ENCODE measurements around the gene TSEN15. TPM values are rescaled to one million over a fixed set of nuclear protein-coding genes. Genes with fewer than 3 reads are reported as not detected.

TSEN15 gene
- total and polyA plus RNA-seq, 7 donors = 15.9 to 38.7 (median 22.3) TPM

DNA sequence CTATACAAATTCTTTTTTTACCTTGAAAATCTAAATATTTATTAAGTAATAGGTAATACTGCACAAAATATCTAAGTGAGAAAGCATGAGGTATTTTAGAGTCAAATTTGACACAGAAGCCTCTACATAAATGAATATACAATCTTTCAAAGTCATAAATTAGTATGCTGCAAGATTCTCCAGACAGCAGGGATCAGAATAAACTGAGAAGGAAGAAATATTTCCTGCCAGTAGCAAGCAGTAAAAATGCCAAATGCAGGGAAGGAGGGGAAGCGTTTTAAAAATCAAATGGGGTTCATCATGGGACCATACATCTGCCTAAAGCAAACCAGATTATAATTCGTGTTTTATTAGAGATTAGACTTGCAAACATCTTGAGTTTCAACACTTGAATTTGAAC, 32.9 kb upstream of the TSEN15 start:
- H3K27me3 ChIP-seq (ENCODE audit: insufficient read depth in 3 of 3, low read length in 2 of 3) = no peaks in the 10 kb centered on the region
- H3K27ac ChIP-seq = peak overlapping the region; percentile 36
- intact Hi-C loops (cut with DNase I) = no loop called here
- TF ChIP-seq, protein P1, sequence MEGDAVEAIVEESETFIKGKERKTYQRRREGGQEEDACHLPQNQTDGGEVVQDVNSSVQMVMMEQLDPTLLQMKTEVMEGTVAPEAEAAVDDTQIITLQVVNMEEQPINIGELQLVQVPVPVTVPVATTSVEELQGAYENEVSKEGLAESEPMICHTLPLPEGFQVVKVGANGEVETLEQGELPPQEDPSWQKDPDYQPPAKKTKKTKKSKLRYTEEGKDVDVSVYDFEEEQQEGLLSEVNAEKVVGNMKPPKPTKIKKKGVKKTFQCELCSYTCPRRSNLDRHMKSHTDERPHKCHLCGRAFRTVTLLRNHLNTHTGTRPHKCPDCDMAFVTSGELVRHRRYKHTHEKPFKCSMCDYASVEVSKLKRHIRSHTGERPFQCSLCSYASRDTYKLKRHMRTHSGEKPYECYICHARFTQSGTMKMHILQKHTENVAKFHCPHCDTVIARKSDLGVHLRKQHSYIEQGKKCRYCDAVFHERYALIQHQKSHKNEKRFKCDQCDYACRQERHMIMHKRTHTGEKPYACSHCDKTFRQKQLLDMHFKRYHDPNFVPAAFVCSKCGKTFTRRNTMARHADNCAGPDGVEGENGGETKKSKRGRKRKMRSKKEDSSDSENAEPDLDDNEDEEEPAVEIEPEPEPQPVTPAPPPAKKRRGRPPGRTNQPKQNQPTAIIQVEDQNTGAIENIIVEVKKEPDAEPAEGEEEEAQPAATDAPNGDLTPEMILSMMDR (IDR thresholded peaks at IDR 0.05) = no peak
- H3K4me3 ChIP-seq = peak overlapping the region; percentile 20
- H3K4me1 ChIP-seq = peaks cover 14% of the 10 kb centered on the region
- no peak for DNase-seq
- WGBS, 3 donors = 33 to 58% (median 44%) methylated on average over 2 of the region's 2 CpGs
- no peaks in the 10 kb centered on the region for H3K36me3 ChIP-seq (ENCODE audit: insufficient read depth in 1 of 2, low read depth in 1 of 2)
- no peaks in the 10 kb centered on the region for H3K9me3 ChIP-seq
- ATAC-seq = no peak

DNA sequence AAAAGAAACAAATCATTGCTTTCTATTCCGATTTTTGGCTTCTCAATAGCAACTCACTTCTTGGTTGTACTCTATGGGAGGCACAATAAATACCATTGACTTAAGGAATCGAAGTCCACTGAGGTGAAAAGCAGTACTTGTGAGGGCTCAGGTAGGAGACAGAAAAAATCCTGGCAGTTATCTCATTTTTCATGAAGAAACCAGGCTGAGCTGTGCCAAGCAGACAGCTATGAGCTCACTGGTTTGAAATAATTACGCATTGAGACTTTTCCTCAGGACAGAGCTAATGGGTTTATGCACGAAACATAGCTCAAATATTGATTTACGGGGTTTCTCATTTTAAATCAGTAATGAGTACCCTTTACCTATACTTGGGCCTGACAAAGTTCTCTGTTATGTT, 32.5 kb upstream of the TSEN15 start:
- Histone ChIP-seq H3K36me3 (ENCODE audit: insufficient read depth in 1 of 2, low read depth in 1 of 2) (no peaks in the 10 kb centered on the region), H3K27me3 (ENCODE audit: insufficient read depth in 3 of 3, low read length in 2 of 3) (no peaks in the 10 kb centered on the region), H3K4me1 (peaks cover 18% of the 10 kb centered on the region), H3K9me3 (no peaks in the 10 kb centered on the region), H3K4me3 (peak overlapping the region; percentile 20), H3K27ac (peak overlapping the region; percentile 36)
- ATAC-seq = peak in 2 of 4 donors; percentile 35 to 47
- TF ChIP-seq, protein P1 (IDR thresholded peaks at IDR 0.05) = no peak
- DNase-seq = no peak
- intact Hi-C loops (cut with DNase I) = no loop called here
- WGBS, 3 donors = 72 to 82% (median 75%) methylated on average over 5 of the region's 5 CpGs

DNA sequence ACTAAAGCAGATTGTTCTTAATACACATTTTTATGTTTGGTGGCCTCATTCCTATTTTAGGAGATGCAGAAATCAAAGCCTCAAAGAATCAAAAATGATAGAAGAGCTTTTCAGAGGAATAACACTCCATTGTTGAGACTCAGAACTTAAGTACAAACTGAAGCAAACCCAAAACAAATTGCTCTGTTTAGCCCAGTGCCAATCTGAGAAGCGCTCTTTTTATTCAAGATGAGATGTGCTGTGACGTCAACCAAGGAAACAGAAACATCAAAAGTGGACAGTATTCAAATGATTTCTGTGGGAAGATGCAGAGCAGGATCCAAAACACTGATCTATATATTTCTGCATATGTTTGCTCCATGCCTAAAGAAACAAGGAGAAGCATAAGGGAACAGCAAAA, 32.0 kb upstream of the TSEN15 start:
- intact Hi-C loops (cut with DNase I) = no loop called here

DNA sequence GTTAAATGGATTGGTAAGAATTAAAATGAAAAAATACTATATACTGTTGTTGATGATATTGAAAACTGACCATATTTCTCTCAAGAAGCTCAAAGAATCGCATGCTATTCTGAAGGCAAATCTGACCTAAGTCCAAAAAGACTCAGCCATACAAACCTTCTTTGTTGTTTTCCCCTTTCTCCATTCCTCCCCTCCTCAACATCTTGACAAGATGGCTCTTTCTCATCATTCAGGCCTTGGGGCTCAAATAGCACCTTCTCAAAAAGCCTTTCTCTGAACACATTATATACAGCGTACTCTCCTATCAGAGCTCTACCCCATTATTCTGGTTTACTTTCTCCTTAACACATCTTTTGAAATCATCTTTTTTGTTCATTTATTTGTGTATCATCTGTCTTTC, 31.2 kb upstream of the TSEN15 start:
- intact Hi-C loops (cut with DNase I) = no loop called here
- peaks cover 19% of the 10 kb centered on the region for H3K4me1 ChIP-seq
- no peaks in the 10 kb centered on the region for H3K9me3 ChIP-seq
- WGBS, 3 donors = 93 to 97% (median 96%) methylated on average over 2 of the region's 2 CpGs
- no peaks in the 10 kb centered on the region for H3K27me3 ChIP-seq (ENCODE audit: insufficient read depth in 3 of 3, low read length in 2 of 3)
- no peak overlapping the region for H3K27ac ChIP-seq
- TF ChIP-seq, protein P1 (IDR thresholded peaks at IDR 0.05) = no peak
- no peaks in the 10 kb centered on the region for H3K36me3 ChIP-seq (ENCODE audit: insufficient read depth in 1 of 2, low read depth in 1 of 2)
- DNase-seq (no peak), ATAC-seq (no peak)
- no peak overlapping the region for H3K4me3 ChIP-seq

More for the DNA sequence above, 32.0 kb upstream of the TSEN15 start:
- DNase-seq (no peak), ATAC-seq (no peak)
- no peaks in the 10 kb centered on the region for H3K9me3 ChIP-seq
- H3K4me3 ChIP-seq = no peak overlapping the region
- H3K27ac ChIP-seq = no peak overlapping the region
- peaks cover 18% of the 10 kb centered on the region for H3K4me1 ChIP-seq
- 72 to 86% (median 79%) methylated on average over 2 of the region's 2 CpGs for WGBS, 3 donors
- TF ChIP-seq, protein P1 (IDR thresholded peaks at IDR 0.05) = no peak
- no peaks in the 10 kb centered on the region for H3K36me3 ChIP-seq (ENCODE audit: insufficient read depth in 1 of 2, low read depth in 1 of 2)
- no peaks in the 10 kb centered on the region for H3K27me3 ChIP-seq (ENCODE audit: insufficient read depth in 3 of 3, low read length in 2 of 3)

DNA sequence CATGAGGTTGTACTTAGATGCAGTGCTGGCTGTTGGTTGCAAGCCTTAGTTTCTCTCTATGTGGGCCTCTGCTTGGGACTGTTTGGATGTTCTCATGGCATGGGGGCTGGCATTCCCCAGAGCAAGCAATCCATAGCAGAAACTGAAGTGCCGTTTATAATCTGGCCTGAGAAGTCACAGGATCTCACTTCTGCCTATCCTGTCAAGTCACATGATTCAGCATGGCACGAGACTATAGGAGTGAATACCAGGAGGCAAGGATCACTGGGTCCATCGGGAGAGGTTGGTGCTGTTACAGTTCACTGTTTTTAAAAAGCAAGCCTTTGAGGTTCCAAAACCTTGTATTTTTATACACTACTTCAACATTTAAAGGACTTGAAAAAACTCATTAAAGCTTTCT, 30.7 kb upstream of the TSEN15 start:
- H3K27ac ChIP-seq = no peak overlapping the region
- H3K4me1 ChIP-seq = peaks cover 24% of the 10 kb centered on the region
- intact Hi-C loops (cut with DNase I) = no loop called here
- no peaks in the 10 kb centered on the region for H3K27me3 ChIP-seq (ENCODE audit: insufficient read depth in 3 of 3, low read length in 2 of 3)
- H3K4me3 ChIP-seq = no peak overlapping the region
- no peak for ATAC-seq
- WGBS, 3 donors = 51 to 77% (median 66%) methylated on average over 3 of the region's 3 CpGs
- no peaks in the 10 kb centered on the region for H3K9me3 ChIP-seq
- TF ChIP-seq, protein P1 (IDR thresholded peaks at IDR 0.05) = no peak
- no peak for DNase-seq
- no peaks in the 10 kb centered on the region for H3K36me3 ChIP-seq (ENCODE audit: insufficient read depth in 1 of 2, low read depth in 1 of 2)

All from psoas muscle (tissue), 8 donors.